Ishikawa (cell line): ENCODE data around the gene PPDPF.

Experiments
- CEBPB ChIP-seq: IDR thresholded peaks from 2 replicates; pipeline ENCODE4 v1.6.1; 2012
- EGR1 ChIP-seq: IDR thresholded peaks from 2 replicates; pipeline ENCODE4 v1.6.1; 2012
- EP300 ChIP-seq: IDR thresholded peaks from 2 replicates; pipeline ENCODE4 v1.6.1; 2012; ENCODE audit warnings: borderline replicate concordance
- RAD21 ChIP-seq: IDR thresholded peaks from 2 replicates; pipeline ENCODE4 v1.6.1; 2012; ENCODE audit warnings: low read depth
- TAF1 ChIP-seq: IDR thresholded peaks from 2 replicates; pipeline ENCODE4 v1.6.1; 2012; ENCODE audit warnings: low read depth, mild to moderate bottlenecking
- YY1 ChIP-seq: IDR thresholded peaks from 2 replicates; pipeline ENCODE4 v1.6.1; 2012; ENCODE audit warnings: low read depth
- TF ChIP-seq, protein P1 (sequence below): IDR thresholded peaks from 2 replicates; pipeline ENCODE4 v1.6.1; 2012
- TF ChIP-seq, protein P2 (sequence below): IDR thresholded peaks from 2 replicates; pipeline ENCODE4 v1.6.1; 2012
- TF ChIP-seq, protein P3 (sequence below): IDR thresholded peaks from 2 replicates; pipeline ENCODE4 v1.6.1; 2012; ENCODE audit warnings: low read depth, mild to moderate bottlenecking

DNA sequence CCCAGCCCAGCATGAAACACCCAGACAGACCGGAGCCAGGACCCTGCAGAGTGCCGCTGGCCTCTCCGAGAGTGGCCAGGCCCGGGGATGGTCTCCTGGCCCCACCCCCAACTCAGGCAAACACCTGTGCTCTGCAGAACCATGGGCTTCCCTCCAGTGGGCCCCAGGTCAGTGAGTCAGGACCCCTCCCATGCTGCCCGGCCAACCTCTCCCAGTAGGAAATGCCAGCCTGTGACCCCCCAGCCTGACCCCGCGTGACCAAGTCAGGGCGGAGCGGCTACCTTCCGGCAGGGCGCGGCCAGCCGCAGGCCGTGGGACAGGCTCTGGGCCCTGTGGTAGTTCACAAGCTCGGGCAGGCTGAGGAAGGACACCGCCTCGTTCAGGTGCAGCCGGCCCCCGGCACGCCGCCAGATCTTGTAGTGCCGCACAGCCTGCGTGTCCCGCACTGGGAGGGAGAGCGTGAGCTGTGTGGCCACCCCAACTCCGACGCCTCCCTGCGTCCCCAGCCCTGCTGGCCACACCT, 13.4 kb downstream of the PPDPF start:
- TF ChIP-seq RAD21: no peak
- no peak for TF ChIP-seq EGR1
- TF ChIP-seq, protein P1, sequence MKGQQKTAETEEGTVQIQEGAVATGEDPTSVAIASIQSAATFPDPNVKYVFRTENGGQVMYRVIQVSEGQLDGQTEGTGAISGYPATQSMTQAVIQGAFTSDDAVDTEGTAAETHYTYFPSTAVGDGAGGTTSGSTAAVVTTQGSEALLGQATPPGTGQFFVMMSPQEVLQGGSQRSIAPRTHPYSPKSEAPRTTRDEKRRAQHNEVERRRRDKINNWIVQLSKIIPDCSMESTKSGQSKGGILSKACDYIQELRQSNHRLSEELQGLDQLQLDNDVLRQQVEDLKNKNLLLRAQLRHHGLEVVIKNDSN: peak; percentile 28; the same call in 1 of the 2 replicates
- TF ChIP-seq, protein P2, sequence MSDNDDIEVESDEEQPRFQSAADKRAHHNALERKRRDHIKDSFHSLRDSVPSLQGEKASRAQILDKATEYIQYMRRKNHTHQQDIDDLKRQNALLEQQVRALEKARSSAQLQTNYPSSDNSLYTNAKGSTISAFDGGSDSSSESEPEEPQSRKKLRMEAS: peak; percentile 29; the same call in 1 of the 2 replicates
- TF ChIP-seq, protein P3, sequence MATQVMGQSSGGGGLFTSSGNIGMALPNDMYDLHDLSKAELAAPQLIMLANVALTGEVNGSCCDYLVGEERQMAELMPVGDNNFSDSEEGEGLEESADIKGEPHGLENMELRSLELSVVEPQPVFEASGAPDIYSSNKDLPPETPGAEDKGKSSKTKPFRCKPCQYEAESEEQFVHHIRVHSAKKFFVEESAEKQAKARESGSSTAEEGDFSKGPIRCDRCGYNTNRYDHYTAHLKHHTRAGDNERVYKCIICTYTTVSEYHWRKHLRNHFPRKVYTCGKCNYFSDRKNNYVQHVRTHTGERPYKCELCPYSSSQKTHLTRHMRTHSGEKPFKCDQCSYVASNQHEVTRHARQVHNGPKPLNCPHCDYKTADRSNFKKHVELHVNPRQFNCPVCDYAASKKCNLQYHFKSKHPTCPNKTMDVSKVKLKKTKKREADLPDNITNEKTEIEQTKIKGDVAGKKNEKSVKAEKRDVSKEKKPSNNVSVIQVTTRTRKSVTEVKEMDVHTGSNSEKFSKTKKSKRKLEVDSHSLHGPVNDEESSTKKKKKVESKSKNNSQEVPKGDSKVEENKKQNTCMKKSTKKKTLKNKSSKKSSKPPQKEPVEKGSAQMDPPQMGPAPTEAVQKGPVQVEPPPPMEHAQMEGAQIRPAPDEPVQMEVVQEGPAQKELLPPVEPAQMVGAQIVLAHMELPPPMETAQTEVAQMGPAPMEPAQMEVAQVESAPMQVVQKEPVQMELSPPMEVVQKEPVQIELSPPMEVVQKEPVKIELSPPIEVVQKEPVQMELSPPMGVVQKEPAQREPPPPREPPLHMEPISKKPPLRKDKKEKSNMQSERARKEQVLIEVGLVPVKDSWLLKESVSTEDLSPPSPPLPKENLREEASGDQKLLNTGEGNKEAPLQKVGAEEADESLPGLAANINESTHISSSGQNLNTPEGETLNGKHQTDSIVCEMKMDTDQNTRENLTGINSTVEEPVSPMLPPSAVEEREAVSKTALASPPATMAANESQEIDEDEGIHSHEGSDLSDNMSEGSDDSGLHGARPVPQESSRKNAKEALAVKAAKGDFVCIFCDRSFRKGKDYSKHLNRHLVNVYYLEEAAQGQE: no peak
- TF ChIP-seq TAF1: no peak
- no peak for TF ChIP-seq EP300
- no peak for TF ChIP-seq YY1
- no peak for TF ChIP-seq CEBPB
